ENCODE measurements around the gene GPR31. TPM values are rescaled to one million over a fixed set of nuclear protein-coding genes. Genes with fewer than 3 reads are reported as not detected.

Gene GPR31
- total RNA-seq, 1 donor from 2014 or later, result not detected

- DNase-seq, result no peak
These were observed 18.0 kb downstream of the GPR31 start for GRCh38 chr6:167139761-167140160.

GRCh38 chr6:167137881-167138280 lies 19.9 kb downstream of the GPR31 start:
- DNase-seq, result no peak

GRCh38 chr6:167137081-167137480 lies 20.7 kb downstream of the GPR31 start:
- DNase-seq, result no peak

GRCh38 chr6:167136376-167136775 lies 21.4 kb downstream of the GPR31 start:
- no peak for DNase-seq

GRCh38 chr6:167134448-167135328 lies 23.1 kb downstream of the GPR31 start:
- DNase-seq, result no peak

GRCh38 chr6:167130712-167131684 lies 26.8 kb downstream of the GPR31 start:
- no peak for DNase-seq

- no peak for DNase-seq
These were observed 27.6 kb downstream of the GPR31 start for GRCh38 chr6:167130008-167130677.

GRCh38 chr6:167129562-167129961 lies 28.2 kb downstream of the GPR31 start:
- DNase-seq, result no peak

GRCh38 chr6:167129159-167129558 lies 28.6 kb downstream of the GPR31 start:
- no peak for DNase-seq

GRCh38 chr6:167127785-167128531 lies 29.8 kb downstream of the GPR31 start:
- DNase-seq, result no peak

- DNase-seq, result no peak
These were observed 31.9 kb downstream of the GPR31 start for GRCh38 chr6:167125855-167126349.

GRCh38 chr6:167125410-167125809 lies 32.4 kb downstream of the GPR31 start:
- DNase-seq, result no peak

- DNase-seq, result no peak
These were observed 33.0 kb downstream of the GPR31 start for GRCh38 chr6:167124753-167125152.

GRCh38 chr6:167122827-167123657 lies 34.7 kb downstream of the GPR31 start, which contains the start of gene CCR6:
Gene CCR6 (plus strand): TSS chr6:167123096. CDS start chr6:167136135, 13,039 bp downstream.
- no peak for DNase-seq

- DNase-seq, result no peak
These were observed 35.5 kb downstream of the GPR31 start for GRCh38 chr6:167122041-167122826.

- no peak for DNase-seq
These were observed 36.4 kb downstream of the GPR31 start for GRCh38 chr6:167121335-167121841.

- no peak for DNase-seq
These were observed 37.2 kb downstream of the GPR31 start for GRCh38 chr6:167120583-167120903.

GRCh38 chr6:167119670-167120582 lies 37.9 kb downstream of the GPR31 start:
- DNase-seq, result no peak
